GF-D8 (cell line): ENCODE measurements around the gene CHKB.

Experiments used
- DNase-seq: peaks from one replicate; lab custom pipeline; 2025; lab: John Stamatoyannopoulos, UW

Gene CHKB

DNA sequence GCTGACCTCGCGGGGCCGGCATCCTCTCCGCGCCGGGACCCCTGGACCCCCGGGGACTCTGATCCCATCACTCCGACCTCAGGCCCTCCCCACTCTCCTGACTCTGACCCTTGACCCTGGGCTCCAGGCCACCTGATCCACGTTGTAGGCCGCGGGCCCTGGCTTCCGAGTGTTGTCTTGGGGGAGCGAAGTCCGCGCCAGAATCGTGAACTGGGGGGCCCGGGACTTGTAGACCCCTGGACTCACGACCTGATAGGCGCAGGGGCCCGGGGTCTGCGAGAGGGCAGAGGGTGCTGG, 52.1 kb downstream of the CHKB start:
- no peak for DNase-seq

DNA sequence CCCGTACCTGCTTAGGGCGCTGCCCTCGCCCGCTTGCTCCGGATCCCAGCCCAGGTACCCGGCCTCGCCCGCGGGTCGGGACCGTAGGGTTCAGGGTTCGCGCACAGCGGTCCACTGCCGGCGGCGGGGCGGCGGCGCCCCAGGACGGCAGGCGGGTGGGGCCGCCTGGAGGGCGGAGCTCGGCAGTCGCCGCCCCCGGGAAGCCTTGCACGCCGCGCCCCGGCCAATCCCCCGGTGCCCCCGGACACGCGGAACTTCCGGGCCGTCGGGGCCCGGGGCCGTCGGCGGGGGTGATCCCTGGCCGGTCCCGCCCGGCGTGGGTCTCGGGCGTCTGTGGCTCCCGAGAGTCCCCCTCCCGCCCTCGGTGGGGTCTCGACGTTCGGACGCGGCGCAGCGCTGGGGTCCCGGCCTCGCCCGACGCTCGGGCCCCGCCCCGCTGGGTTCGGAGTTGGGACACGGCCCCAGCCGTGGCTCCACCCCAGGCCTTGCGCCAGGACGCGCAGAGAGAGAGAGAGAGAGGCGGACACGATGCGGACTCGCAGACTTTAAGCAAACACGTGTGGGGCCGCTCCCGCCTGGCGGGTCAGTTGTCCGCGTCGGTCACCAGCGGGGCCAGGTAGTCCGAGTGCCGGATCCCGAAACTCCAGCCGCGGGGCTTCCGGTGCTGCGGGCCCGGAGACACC, 52.6 kb downstream of the CHKB start, which contains the start of gene TYMP:
TYMP (minus strand) TSS at position 116 of the 683 bp plus-strand sequence. CDS start 303 bp downstream, outside the sequence.
- no peak for DNase-seq

DNA sequence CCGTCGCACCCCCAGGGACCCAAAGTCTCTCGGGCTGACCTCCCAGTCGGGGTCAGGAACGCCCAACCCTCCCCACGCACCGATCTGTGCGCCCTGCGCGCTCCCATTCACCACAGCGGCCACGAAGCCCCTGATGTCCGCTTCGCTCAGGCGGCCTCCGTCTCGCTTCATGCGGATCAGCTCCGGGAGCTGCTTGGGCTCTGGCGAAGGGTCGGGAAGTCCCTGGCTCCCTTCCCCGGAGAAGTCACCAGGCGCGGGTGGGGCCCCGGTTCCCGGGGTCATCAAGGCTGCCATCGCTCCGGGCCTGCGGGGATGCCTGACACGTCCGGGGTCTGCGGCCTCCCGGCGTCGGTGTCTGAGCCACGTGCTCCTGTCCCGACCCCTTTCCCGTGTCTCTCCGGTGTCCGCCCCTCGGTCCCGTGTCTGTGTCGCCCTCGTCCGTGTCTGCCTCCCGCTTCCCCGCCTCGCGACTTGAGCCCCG, 53.2 kb downstream of the CHKB start:
- no peak for DNase-seq
